Esophagus muscularis mucosa (tissue), 4 donors: ENCODE results near the gene RPSA. TPM values are rescaled to one million over a fixed set of nuclear protein-coding genes. Genes with fewer than 3 reads are reported as not detected.

Experiments used
- DNase-seq: peaks from one replicate; pipeline ENCODE4 v3.0.0-alpha.2; 2017; ENCODE audit errors: extremely low spot score
- H3K27ac ChIP-seq, 4 donors: fragments of 200-600 bp; sonication (generic); replicated peaks in 1 of 4; 1 replicate in 3 of 4; 2 replicates in 1 of 4; pipeline ENCODE4 v1.5.1; 2016 to 2019; ENCODE audit warnings: mild to moderate bottlenecking in 1 of 4
- H3K27me3 ChIP-seq, 4 donors: fragments of 200-600 bp; sonication (generic); one replicate each; pipeline versions ENCODE4 v1.5.1 to v1.6.0; 2016 to 2019
- H3K36me3 ChIP-seq, 4 donors: fragments of 200-600 bp; sonication (generic); one replicate each; pipeline ENCODE4 v1.5.1; 2016 to 2019
- H3K4me1 ChIP-seq, 4 donors: fragments of 200-600 bp; sonication (generic); one replicate each; pipeline ENCODE4 v1.5.1; 2016 to 2019
- H3K4me3 ChIP-seq, 4 donors: fragments of 200-600 bp; sonication (generic); 1 replicate in 2 of 4; 2 replicates in 2 of 4; pipeline ENCODE4 v1.5.1; 2016 to 2019; ENCODE audit warnings: mild to moderate bottlenecking in 4 of 4, moderate library complexity in 1 of 4
- H3K9me3 ChIP-seq, 4 donors: fragments of 200-600 bp; sonication (generic); 1 replicate in 3 of 4; 2 replicates in 1 of 4; pipeline ENCODE4 v1.5.1; 2016 to 2019
- EP300 ChIP-seq: sonication (generic); formaldehyde crosslinking; IDR thresholded peaks from one replicate; pipeline ENCODE4 v1.6.1; 2017; ENCODE audit warnings: antibody characterized with exemption
- POLR2A ChIP-seq: fragments of 450-650 bp; IDR thresholded peaks from one replicate; pipeline ENCODE4 v1.6.1; 2017; ENCODE audit warnings: antibody characterized with exemption, moderate library complexity, mild to moderate bottlenecking, low read depth
- POLR2AphosphoS5 ChIP-seq, 2 donors: sonication (generic); formaldehyde crosslinking; IDR thresholded peaks; one replicate each; pipeline ENCODE4 v1.6.1; 2017; ENCODE audit warnings: antibody characterized with exemption in 2 of 2
- WGBS: methylation state at CpG from one replicate; pipeline ENCODE4 v1.1.5; 2018; 5-methylcytosine and 5-hydroxymethylcytosine counted together
- intact Hi-C: fragments of 100-400 bp; cut with DNase I; formaldehyde crosslinking; loops from one replicate; pipeline ENCODE4 v1.15.1; 2023
- total RNA-seq, 4 donors: library from RNA; depleted of rRNA; stranded (reverse); fragments of >200 nt; gene quantifications; one replicate each; pipeline versions ENCODE4 v1.1.0 to v1.2.1, GENCODE V29; 2016
- TF ChIP-seq, protein P1 (sequence below), 3 experiments: fragments of 200-600 bp in 2 of 3; fragments of 450-650 bp in 1 of 3; sonication (generic) in 2 of 3; IDR thresholded peaks; one replicate each; pipeline ENCODE4 v1.5.1; 2017 to 2019; ENCODE audit warnings: antibody characterized with exemption in 3 of 3, mild to moderate bottlenecking in 2 of 3, moderate library complexity in 1 of 3

The RPSA gene
- total RNA-seq, 4 donors from 2014 or later, result 720 to 1,054 (median 915) TPM

DNA sequence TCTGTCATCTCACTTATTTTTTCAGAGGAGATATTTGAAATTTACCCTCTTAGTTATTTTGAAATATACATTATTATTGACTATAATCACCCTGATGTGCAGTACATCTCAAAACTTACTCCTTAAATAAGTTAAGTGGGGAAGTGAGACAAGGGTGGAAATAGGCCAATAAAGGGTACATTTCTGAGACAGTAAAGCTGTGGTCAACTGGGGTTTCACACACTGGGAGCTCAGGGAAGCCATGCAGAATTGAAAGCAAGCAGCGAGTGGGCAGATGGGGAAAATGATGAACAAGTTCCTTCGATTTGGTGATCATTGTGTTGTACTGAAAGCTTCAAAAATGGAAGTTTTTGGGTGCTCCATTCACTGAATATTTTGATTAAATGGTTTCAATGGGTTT, 39.4 kb downstream of the RPSA start:
- no peak for DNase-seq
- 72% methylated on average over 2 of the region's 2 CpGs for WGBS
- intact Hi-C loops, result loop anchor here (5.0 kb wide), 1 partner anchor 51 kb away; no protein-coding TSS in a partner anchor

DNA sequence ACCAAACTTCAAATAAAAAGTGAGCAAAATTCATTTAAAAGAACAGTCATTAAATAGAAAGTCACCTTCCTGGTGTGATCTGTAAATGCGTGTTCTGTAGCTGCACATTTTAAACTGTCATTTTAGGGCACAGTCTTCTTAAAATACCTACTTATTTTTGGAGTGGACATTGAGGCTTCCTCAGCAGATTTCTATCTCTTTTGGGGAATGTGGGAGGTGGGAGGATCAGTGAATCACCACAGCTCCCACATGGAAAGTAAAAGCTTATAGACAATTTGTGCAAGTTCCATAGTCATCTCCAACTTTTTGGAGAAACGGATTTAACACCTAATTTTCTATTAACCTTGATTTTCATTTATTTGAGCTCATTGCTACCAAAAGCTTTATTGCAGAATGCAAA, 39.9 kb downstream of the RPSA start:
- WGBS, result 80% methylated on average over 2 of the region's 2 CpGs

More for the DNA sequence above, 39.4 kb downstream of the RPSA start:
- Histone ChIP-seq H3K27ac (no peak overlapping the region), H3K4me1 (peaks cover 0 to 4% (median 0%) of the 10 kb centered on the region in 4 donors), H3K9me3 (no peaks in the 10 kb centered on the region), H3K27me3 (peaks cover 0 to 6% (median 0%) of the 10 kb centered on the region in 4 donors), H3K4me3 (no peak overlapping the region), H3K36me3 (no peaks in the 10 kb centered on the region)
- no peak for TF ChIP-seq POLR2AphosphoS5 (IDR thresholded peaks at IDR 0.05)
- TF ChIP-seq, protein P1, sequence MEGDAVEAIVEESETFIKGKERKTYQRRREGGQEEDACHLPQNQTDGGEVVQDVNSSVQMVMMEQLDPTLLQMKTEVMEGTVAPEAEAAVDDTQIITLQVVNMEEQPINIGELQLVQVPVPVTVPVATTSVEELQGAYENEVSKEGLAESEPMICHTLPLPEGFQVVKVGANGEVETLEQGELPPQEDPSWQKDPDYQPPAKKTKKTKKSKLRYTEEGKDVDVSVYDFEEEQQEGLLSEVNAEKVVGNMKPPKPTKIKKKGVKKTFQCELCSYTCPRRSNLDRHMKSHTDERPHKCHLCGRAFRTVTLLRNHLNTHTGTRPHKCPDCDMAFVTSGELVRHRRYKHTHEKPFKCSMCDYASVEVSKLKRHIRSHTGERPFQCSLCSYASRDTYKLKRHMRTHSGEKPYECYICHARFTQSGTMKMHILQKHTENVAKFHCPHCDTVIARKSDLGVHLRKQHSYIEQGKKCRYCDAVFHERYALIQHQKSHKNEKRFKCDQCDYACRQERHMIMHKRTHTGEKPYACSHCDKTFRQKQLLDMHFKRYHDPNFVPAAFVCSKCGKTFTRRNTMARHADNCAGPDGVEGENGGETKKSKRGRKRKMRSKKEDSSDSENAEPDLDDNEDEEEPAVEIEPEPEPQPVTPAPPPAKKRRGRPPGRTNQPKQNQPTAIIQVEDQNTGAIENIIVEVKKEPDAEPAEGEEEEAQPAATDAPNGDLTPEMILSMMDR (IDR thresholded peaks at IDR 0.05), result no peak
- no peak for TF ChIP-seq POLR2A
- TF ChIP-seq EP300, result no peak

DNA sequence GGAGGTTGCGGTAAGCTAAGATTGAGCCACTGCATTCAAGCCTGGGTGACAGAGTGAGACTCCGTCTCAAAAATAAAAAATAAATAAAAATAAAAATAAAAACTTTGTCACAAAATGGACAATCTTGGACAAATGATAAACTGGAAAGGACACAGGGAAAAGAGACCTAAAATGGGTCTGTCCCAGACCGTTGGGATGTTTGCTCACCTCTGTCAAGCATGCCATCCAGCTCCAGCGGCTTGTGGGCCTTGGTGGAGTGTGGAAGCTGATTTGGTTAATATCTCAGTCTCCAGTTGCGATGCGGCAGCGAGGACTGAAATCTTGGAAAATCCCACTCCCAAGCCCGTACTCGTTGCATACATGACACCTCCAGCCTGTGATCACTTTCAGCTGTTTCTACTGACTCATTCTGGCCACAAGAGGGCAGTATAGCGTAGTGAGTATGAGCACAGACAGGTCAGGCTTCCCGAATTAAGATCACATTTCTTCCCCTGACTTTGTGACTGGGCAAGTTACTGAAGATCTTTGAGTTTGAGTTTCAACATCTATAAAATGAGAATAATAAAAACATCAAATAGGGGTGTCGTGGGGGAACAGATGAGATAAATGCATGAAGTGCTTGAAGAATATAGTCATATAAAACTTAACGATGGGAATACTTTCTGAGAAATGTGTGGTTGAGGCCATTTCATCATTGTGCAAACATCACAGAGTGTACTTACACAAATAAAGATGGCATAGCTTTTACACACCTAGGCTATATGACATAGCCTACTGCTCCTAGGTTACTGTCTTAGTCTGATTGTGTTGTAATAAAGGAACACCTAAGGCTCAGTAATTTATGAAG, 41.3 kb downstream of the RPSA start:
- H3K4me3 ChIP-seq, result no peak overlapping the region
- H3K36me3 ChIP-seq, result no peaks in the 10 kb centered on the region
- no peak for DNase-seq
- WGBS, result 24% methylated on average over 13 of the region's 13 CpGs
- peaks cover 0 to 4% (median 0%) of the 10 kb centered on the region in 4 donors for H3K4me1 ChIP-seq
- TF ChIP-seq, protein P1 (IDR thresholded peaks at IDR 0.05), result peak; percentile 77 to 89 (median 86)
- TF ChIP-seq EP300, result no peak
- peaks cover 0 to 6% (median 0%) of the 10 kb centered on the region in 4 donors for H3K27me3 ChIP-seq
- H3K9me3 ChIP-seq, result no peaks in the 10 kb centered on the region
- H3K27ac ChIP-seq, result no peak overlapping the region
- intact Hi-C loops, result loop anchor here (5.0 kb wide), 1 partner anchor 49 kb away; no protein-coding TSS in a partner anchor

More for the DNA sequence above, 39.9 kb downstream of the RPSA start:
- DNase-seq, result no peak
- intact Hi-C loops, result loop anchor here (5.0 kb wide), 1 partner anchor 51 kb away; no protein-coding TSS in a partner anchor
- Histone ChIP-seq H3K27me3 (peaks cover 0 to 6% (median 0%) of the 10 kb centered on the region in 4 donors), H3K36me3 (no peaks in the 10 kb centered on the region), H3K27ac (no peak overlapping the region), H3K4me3 (no peak overlapping the region), H3K4me1 (peaks cover 0 to 4% (median 0%) of the 10 kb centered on the region in 4 donors), H3K9me3 (no peaks in the 10 kb centered on the region)
- TF ChIP-seq EP300 (no peak), POLR2AphosphoS5 (IDR thresholded peaks at IDR 0.05) (no peak), POLR2A (no peak)
- TF ChIP-seq, protein P1 (IDR thresholded peaks at IDR 0.05), result no peak

DNA sequence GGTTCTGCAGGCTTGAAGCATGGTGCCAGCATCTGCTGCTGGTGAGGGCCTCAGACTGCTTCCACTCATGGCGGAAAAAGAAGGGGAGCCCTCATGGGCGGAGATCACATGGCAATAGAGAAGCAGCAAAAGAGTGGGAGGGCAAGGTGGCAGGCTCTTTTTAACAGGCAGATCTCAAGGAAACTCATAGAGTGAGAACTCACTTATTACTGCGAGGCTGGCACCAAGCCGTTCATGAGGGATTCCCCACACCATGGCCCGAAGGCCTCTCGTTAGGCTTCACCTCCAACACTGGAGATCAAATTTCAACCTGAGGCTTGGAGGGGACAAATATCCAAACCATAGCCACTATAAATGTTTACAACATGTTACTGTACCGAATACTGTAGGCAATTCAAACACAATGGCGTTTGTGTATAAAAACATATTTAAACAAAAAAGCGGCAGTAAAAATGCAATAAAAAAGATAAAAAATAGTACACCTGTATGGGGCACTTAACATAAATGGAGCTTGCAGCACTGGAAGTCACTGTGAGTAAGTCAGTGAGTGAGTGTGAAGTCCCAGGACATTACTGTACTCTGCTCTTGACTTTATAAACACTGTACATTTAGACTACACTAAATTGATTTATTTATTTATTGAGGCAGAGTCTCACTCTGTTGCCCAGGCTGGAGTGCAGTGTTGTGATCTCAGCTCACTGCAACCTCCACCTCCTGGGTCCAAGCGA, 42.1 kb downstream of the RPSA start:
- H3K27me3 ChIP-seq, result peaks cover 0 to under 1% (median 0%) of the 10 kb centered on the region in 4 donors
- 73% methylated on average over 10 of the region's 10 CpGs for WGBS
- no peak overlapping the region for H3K4me3 ChIP-seq
- no peaks in the 10 kb centered on the region for H3K36me3 ChIP-seq
- H3K4me1 ChIP-seq, result peaks cover 0 to 4% (median 0%) of the 10 kb centered on the region in 4 donors
- DNase-seq, result no peak
- intact Hi-C loops, result loop anchor here (5.0 kb wide), 1 partner anchor 49 kb away; no protein-coding TSS in a partner anchor
- H3K27ac ChIP-seq, result no peak overlapping the region
- H3K9me3 ChIP-seq, result no peaks in the 10 kb centered on the region
- TF ChIP-seq EP300 (no peak), POLR2AphosphoS5 (IDR thresholded peaks at IDR 0.05) (no peak), POLR2A (no peak)
- TF ChIP-seq, protein P1 (IDR thresholded peaks at IDR 0.05), result no peak
